Fibroblast of skin of right biceps (primary cell): Measurements from ENCODE around the gene PVALB.

Experiments
- DNase-seq: peaks from one replicate; pipeline ENCODE4 v3.0.0-alpha.2; 2013

Gene PVALB

GRCh38 chr22:36846271-36846670 lies 29.4 kb upstream of the PVALB start:
- no peak for DNase-seq

DNA sequence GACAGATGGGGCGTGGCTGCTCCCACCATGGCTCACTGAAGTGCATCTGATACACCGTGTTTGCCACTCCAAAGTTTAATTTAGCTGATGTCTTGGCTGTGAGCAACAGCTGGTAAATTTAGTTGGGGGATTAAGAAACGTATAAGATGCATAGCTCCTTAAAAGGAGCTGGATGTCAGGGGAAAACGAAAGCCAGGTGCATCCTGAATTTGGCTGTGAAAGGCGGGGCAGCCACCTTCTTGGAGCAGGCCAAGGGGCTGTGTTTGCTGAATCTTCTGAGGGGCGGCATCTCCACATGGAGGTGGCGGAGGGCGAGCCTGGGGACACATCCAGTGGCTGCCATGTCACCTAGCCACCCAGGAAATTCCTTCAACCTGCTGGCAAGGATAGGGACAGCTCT lies 23.3 kb upstream of the PVALB start:
- DNase-seq, result no peak

- peak; percentile 21 for DNase-seq
These were observed 22.7 kb upstream of the PVALB start for GRCh38 chr22:36839356-36840073.

- no peak for DNase-seq
These were observed 21.5 kb upstream of the PVALB start for GRCh38 chr22:36838119-36839030.

DNA sequence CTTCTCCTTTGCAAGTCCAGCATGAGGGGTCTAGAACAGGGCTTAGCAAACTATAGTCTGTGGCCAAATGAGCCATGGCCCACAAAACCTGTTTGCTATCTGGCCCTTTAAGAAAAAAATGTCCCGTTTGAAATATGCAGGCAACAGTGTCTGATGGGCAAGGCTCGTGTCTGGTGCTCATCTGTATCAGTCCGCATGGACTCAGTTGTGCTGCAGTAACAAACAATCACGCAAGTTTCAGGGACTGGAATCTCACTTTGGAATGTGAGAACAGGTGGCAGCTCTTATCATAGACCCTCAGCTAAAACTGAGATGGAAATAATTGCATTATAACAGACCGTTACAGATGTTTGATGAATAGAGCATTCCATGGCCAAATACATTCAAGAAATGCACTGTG lies 19.1 kb upstream of the PVALB start:
- no peak for DNase-seq

- no peak for DNase-seq
These were observed 16.2 kb upstream of the PVALB start for GRCh38 chr22:36833073-36833472.

GRCh38 chr22:36831717-36832116 lies 14.9 kb upstream of the PVALB start:
- no peak for DNase-seq

DNA sequence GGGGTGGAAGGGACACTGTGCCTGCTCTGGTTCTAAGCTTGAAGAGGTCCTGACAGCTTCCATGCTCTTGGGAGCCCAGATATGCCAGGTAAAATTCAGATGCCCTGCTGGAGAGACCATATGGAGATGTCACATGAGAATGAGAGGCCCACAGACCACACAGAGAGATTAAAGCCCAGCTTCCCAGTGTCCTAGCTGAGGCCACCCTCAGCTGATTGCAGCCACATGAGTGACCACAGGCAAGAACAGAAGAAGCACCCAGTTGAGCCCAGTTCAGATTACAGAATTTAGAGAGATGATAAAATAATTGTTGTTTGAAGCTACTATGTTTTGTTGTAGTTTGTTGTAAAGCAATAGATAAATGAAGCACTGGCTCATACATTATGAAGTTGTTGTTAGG lies 14.4 kb upstream of the PVALB start:
- DNase-seq, result no peak

- DNase-seq, result no peak
These were observed 13.8 kb upstream of the PVALB start for GRCh38 chr22:36830601-36831000.

GRCh38 chr22:36829370-36830002 lies 12.7 kb upstream of the PVALB start:
- DNase-seq, result no peak

DNA sequence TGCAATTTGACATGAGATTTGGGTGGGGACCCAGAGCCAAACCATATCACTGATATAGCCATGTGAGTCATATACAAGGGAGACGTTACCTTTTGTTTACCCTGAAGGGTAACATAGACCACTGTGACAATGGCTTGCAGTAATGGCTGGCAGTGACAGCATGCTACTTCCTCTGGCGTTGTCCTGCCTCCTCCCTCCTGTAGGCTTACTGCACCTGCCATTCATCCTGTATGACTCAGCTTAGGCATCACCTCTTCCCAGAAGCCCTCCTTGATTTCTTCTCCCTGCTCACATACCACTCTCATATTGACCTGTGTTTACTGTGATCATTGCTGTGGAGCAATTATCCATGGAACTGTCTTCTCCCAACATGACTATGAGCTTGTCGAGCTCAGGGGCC lies 12.0 kb upstream of the PVALB start:
- DNase-seq, result no peak

GRCh38 chr22:36826262-36826661 lies 9.4 kb upstream of the PVALB start:
- no peak for DNase-seq

DNA sequence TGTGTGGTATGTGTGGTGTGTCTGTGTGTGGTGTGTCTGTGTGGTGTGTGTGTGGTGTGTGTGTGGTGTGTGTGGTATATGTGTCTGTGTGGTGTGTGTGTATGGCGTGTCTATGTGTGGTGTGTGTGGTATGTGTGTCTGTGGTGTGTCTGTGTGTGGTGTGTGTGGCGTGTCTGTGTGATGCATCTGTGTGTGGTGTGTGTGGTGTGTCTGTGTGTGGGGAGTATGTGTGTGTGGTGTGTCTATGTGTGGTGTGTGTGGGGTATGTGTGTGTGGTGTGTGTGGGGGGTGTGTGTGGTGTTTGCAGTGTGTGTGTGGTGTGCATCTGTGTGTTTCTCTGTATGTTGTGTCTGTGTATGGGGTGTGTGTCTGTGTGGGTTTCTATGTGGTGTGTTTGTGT lies 7.8 kb upstream of the PVALB start:
- no peak for DNase-seq

DNA sequence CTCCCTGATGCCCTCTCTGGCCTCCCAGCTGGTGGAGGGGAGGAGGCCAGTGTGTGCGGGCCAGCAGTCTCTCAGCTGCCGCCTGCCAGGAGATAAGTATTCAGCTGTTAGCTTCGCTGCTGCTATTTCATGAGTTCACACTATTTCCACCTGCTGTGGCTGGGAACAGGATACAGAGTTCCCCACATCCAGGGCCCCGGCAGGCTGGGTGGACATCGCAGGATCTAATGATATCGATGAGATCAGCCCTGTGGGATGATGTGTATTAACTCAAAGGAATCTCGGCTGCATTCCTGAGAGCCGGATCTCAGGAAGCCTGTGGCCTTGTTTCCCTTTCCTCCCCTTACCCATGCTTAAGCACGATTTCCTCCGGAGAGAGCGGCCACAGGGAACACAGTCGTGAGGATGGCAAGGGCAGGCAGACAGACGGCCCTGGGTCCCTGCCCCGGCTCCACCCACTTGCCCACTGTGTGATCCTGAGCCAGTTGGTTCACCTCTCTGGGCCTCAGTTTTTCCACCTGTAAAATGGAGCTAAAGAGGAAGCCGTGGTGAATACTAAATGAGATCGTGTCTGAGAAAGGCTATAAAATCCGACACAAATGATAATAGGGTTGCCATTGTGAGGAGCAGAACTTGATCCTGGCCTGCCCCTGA lies 6.5 kb upstream of the PVALB start:
- peak; percentile 20 for DNase-seq

- DNase-seq, result no peak
These were observed 5.7 kb upstream of the PVALB start for GRCh38 chr22:36822581-36822980.

GRCh38 chr22:36819112-36819511 lies 2.3 kb upstream of the PVALB start:
- no peak for DNase-seq

- no peak for DNase-seq
These were observed 1.3 kb upstream of the PVALB start for GRCh38 chr22:36818010-36818642.

- DNase-seq, result no peak
These were observed 652 bp upstream of the PVALB start for GRCh38 chr22:36817525-36817848.

DNA sequence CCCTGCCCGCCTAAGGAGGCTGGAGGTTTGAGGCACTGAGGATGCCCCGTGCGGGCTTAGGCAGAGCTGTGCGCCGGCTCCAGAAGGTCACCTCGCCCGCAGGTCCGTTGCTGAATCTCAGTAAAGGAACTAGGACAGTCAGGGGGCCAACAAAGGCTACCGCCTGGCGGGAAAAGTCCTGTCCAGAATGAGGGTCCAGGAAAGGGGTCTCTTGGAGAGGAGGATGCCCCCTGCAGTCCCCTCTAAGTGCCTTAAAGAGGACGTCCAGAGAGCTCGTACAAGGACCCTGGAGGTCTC lies 548 bp downstream of the PVALB start:
- no peak for DNase-seq

- DNase-seq, result no peak
These were observed 1.1 kb downstream of the PVALB start for GRCh38 chr22:36815558-36816338.

- no peak for DNase-seq
These were observed 2.0 kb downstream of the PVALB start for GRCh38 chr22:36814801-36815200.

DNA sequence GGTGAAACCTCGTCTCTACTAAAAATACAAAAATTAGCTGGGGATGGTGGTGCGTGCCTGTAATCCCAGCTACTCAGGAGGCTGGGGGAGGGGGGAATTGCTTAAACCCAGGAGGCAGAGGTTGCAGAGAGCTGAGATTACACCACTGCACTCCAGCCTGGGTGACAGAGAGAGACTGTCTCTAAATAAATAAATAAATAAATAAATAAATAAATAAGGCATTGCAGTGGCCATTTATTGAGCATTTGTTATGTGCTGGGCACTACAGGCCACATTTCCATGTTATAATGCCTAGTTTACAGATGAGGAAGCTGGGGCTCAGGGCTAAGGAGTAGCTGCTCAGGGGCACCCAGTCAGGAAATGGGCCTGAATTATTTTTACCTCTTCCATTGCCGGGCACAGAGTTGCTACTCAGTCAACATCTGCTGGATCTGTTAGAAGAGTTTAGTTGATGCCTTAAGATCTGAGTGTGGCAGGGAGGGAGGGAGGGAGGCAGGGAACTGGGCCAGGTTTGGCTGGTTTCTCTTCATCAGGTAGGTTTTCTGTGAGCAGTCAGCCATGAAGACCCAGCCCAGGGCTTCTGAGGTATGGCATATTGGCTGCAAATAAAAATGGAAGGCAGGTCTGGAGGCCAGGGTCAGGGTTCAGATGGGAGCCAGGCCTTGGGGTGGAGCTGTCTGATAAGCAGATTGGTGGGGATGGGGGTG lies 5.6 kb downstream of the PVALB start:
- DNase-seq, result no peak
